Stomach (tissue), 4 donors: ENCODE results near the gene DLGAP1.
"Not testable (repeated sequence)": the region's sequence is repeated elsewhere in the genome, so short reads cannot be mapped to it uniquely, and the experiment has no call there.

ENCODE experiments used
- POLR2A ChIP-seq, 4 donors: fragments of 450-650 bp; IDR thresholded peaks; one replicate each; pipeline ENCODE4 v1.6.1; 2016; ENCODE audit warnings: antibody characterized with exemption in 4 of 4, control low read depth in 2 of 4, mild to moderate bottlenecking in 1 of 4, moderate library complexity in 1 of 4
- POLR2AphosphoS5 ChIP-seq, 3 donors: sonication (generic); formaldehyde crosslinking; IDR thresholded peaks; one replicate each; pipeline ENCODE4 v1.6.1; 2016; ENCODE audit warnings: antibody characterized with exemption in 3 of 3
- TF ChIP-seq, protein P1 (sequence below), 7 experiments: fragments of 450-650 bp in 4 of 7; fragments of 200-600 bp in 3 of 7; sonication (generic) in 3 of 7; IDR thresholded peaks; one replicate each; pipeline ENCODE4 v1.5.1; 2016 to 2019; ENCODE audit warnings: antibody characterized with exemption in 7 of 7, control low read depth in 2 of 7, mild to moderate bottlenecking in 1 of 7

DNA sequence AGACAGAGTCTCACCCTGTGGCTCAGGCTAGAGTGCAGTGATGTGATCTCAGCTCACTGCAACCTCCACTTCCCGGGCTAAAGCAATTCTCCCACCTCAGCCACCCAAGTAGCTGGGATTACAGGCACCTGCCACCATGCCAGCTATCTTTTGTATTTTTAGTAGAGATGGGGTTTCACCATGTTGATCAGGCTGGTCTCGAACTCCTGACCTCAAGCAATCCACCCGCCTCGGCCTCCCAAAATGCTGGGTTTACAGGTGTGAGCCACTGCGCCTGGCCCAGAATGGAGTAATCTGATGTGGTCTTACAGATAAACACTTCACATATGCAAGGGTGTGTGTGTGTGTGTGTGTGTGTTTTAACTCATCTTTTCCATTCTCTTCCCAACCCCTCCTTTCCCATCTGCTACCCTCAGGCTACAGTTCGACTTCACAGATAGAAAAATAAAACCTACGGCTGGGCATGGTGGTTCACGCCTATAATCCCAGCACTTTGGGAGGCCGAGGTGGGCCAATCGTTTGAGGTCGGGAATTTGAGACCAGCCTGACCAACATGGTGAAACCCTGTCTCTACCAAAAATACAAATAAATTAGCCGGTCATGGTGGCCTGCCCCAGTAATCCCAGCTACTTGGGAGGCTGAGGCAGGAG, 853.9 kb downstream of the DLGAP1 start:
- TF ChIP-seq, protein P1, sequence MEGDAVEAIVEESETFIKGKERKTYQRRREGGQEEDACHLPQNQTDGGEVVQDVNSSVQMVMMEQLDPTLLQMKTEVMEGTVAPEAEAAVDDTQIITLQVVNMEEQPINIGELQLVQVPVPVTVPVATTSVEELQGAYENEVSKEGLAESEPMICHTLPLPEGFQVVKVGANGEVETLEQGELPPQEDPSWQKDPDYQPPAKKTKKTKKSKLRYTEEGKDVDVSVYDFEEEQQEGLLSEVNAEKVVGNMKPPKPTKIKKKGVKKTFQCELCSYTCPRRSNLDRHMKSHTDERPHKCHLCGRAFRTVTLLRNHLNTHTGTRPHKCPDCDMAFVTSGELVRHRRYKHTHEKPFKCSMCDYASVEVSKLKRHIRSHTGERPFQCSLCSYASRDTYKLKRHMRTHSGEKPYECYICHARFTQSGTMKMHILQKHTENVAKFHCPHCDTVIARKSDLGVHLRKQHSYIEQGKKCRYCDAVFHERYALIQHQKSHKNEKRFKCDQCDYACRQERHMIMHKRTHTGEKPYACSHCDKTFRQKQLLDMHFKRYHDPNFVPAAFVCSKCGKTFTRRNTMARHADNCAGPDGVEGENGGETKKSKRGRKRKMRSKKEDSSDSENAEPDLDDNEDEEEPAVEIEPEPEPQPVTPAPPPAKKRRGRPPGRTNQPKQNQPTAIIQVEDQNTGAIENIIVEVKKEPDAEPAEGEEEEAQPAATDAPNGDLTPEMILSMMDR (IDR thresholded peaks at IDR 0.05): not testable (repeated sequence)
- TF ChIP-seq POLR2A, POLR2AphosphoS5 (IDR thresholded peaks at IDR 0.05): not testable (repeated sequence)
